HG03378 (cell line): ENCODE measurements around the gene CBR3.
"Not testable (repeated sequence)": the region's sequence is repeated elsewhere in the genome, so short reads cannot be mapped to it uniquely, and the experiment has no call there.

Experiments
- ATAC-seq: cut with Tn5 transposase; IDR thresholded peaks from one replicate; pipeline ENCODE4 v1.9.1; 2021; ENCODE audit warnings: mild to moderate bottlenecking, moderate library complexity; ENCODE audit not compliant: unreplicated experiment

The CBR3 gene

GRCh38 chr21:36117286-36117741 lies 17.6 kb upstream of the CBR3 start:
- ATAC-seq, result no peak

- no peak for ATAC-seq
Measured at GRCh38 chr21:36120304-36120888, 14.5 kb upstream of the CBR3 start.

GRCh38 chr21:36122977-36123376 lies 11.9 kb upstream of the CBR3 start:
- no peak for ATAC-seq

- no peak for ATAC-seq
Measured at GRCh38 chr21:36124395-36124794, 10.5 kb upstream of the CBR3 start.

- ATAC-seq, result no peak
Measured at GRCh38 chr21:36125512-36126207, 9.2 kb upstream of the CBR3 start.

- no peak for ATAC-seq
Measured at GRCh38 chr21:36126208-36126565, 8.7 kb upstream of the CBR3 start.

- no peak for ATAC-seq
Measured at GRCh38 chr21:36126621-36127110, 8.2 kb upstream of the CBR3 start.

- ATAC-seq, result no peak
Measured at GRCh38 chr21:36127250-36127904, 7.5 kb upstream of the CBR3 start.

GRCh38 chr21:36127977-36128376 lies 6.9 kb upstream of the CBR3 start:
- no peak for ATAC-seq

GRCh38 chr21:36129219-36129618 lies 5.7 kb upstream of the CBR3 start:
- ATAC-seq, result no peak

GRCh38 chr21:36130414-36130762 lies 4.5 kb upstream of the CBR3 start:
- ATAC-seq, result not testable (repeated sequence)

GRCh38 chr21:36130839-36131238 lies 4.0 kb upstream of the CBR3 start:
- ATAC-seq, result not testable (repeated sequence)

GRCh38 chr21:36132696-36133095 lies 2.2 kb upstream of the CBR3 start:
- no peak for ATAC-seq

- no peak for ATAC-seq
Measured at GRCh38 chr21:36135391-36136102, 668 bp downstream of the CBR3 start.

- not testable (repeated sequence) for ATAC-seq
Measured at GRCh38 chr21:36139791-36140190, 4.9 kb downstream of the CBR3 start.

- ATAC-seq, result peak; percentile 91
Measured at GRCh38 chr21:36141513-36141925, 6.6 kb downstream of the CBR3 start.

GRCh38 chr21:36144233-36144632 lies 9.4 kb downstream of the CBR3 start:
- ATAC-seq, result not testable (repeated sequence)

GRCh38 chr21:36145259-36145658 lies 10.4 kb downstream of the CBR3 start:
- no peak for ATAC-seq

GRCh38 chr21:36147911-36148310 lies 13.0 kb downstream of the CBR3 start:
- ATAC-seq, result no peak

- no peak for ATAC-seq
Measured at GRCh38 chr21:36148886-36149285, 14.0 kb downstream of the CBR3 start.
